HG03571 (cell line): ENCODE data around the gene NKX1-1.
"Not testable (repeated sequence)": the region's sequence is repeated elsewhere in the genome, so short reads cannot be mapped to it uniquely, and the experiment has no call there.

Experiments
- ATAC-seq: cut with Tn5 transposase; IDR thresholded peaks from one replicate; pipeline ENCODE4 v1.9.1; 2021; ENCODE audit not compliant: unreplicated experiment

NKX1-1 gene

DNA sequence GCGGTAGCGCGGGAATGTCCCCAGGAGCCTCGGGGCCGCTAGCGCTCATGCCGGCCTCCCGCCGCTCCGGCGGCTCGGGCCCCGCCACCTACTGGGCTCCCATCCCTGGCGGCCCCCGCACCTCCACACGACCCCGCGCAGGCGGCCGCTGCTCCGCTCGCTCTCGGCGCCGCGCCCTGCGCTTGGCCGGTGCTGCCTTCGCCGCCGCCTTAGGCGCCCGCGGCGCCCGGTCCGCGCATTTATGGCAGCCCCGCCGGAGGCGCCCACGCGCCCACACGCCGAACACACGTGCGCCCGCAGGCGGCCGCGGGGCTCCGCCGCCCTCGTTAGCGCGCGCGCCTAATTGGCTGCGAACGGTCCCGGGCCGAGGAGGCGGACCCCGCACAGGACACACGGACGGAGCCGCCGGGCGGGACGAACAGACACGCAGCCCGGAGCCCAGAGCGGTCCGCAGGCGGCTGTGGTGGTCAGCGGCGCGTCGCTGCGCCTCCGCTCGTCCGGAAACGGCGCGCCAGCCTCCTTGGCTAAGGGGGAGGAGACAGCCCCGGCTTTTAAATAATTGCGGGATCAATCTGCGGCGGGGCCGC lies at the start of gene NKX1-1:
Gene NKX1-1 (minus strand): TSS at position 49 of the 587 bp plus-strand sequence. CDS start 0 bp downstream, at position 49.
- ATAC-seq, result no peak

DNA sequence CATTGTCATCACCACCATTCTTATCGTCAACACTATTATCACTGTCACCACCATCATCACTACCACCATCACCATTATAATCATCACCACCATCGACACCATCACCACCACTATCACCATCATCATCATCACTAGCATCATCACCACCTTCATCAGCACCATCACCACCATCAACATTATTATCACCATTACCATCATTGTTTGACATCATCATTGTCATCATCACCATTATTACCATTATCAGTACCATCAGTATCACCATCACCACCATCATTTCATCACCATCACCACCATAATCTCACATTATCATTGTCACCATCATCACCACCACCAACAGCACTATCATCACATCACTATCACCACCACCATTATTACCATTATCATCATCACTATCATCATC lies 47.5 kb upstream of the NKX1-1 start:
- no peak for ATAC-seq

DNA sequence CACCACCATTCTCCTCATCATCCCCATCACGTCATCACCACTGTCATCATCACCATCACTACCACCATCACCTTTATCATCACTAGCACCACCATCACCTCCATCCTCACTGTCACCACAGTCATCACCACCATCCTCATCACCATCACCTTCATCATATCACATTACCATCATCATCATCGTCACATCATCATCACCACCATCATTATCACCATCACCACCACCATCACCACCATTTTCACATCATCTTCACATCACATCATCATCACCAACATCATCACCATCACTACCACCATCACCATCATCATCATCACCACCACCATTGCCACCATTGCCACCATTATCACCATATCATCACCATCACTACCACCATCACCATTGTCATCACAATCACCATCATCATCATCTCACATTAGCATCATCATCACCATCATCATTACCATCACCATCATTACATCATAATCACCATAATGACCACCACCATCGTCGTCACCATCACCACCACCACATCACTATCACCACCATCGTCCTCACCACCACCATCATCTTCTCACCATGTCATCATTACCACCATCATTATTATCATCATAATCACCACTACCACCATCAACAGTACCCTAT lies 46.3 kb upstream of the NKX1-1 start:
- no peak for ATAC-seq

DNA sequence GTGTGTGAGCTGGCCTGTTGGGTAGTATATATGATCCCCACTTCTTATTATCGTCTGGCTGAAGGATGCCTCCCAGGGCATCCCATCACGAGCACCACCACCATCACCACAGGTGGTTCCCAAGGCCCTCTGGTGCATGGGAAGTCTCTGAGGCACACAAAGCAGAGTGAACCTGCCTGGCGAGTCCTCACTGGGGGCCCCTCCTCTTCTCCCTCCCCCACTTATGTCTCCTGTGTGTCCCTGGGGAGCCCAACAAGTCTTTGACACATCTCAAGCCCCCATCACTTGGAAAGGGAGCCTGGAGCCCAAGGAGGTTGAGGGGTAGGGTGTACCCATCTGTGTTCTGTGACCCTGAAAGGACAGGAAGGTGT lies 45.5 kb upstream of the NKX1-1 start:
- ATAC-seq, result no peak

DNA sequence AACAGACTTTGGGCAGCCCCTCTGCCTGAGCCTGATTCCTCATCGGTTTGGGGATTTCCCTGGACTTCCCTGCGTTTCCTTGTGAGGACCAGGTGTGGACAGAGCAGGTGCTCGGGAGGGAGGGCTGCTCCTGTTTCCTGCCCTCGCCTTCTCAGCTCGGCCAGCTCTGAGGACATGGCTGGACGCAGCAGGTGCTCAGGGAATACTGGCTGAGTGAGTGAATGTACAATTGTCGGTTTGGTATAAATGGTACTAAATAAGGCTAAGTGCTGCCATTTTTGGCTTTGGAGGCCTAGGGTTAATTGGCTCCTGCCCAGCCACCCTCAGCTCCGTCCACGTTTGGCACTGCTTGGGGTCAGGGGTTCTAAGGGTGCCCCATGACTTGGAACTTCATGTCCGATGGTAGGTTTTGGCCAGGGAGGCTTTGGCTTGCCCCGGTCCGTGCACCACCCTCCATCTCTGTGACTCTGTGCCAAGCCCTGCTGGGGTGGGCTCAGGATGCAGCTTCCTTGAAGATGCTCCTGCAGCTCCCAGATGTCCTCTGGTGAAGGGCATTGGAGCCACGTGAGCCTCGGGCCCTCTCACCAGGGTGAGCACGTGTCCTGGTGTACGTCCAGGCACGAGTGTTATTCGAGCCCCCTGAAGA lies 45.0 kb upstream of the NKX1-1 start:
- no peak for ATAC-seq

DNA sequence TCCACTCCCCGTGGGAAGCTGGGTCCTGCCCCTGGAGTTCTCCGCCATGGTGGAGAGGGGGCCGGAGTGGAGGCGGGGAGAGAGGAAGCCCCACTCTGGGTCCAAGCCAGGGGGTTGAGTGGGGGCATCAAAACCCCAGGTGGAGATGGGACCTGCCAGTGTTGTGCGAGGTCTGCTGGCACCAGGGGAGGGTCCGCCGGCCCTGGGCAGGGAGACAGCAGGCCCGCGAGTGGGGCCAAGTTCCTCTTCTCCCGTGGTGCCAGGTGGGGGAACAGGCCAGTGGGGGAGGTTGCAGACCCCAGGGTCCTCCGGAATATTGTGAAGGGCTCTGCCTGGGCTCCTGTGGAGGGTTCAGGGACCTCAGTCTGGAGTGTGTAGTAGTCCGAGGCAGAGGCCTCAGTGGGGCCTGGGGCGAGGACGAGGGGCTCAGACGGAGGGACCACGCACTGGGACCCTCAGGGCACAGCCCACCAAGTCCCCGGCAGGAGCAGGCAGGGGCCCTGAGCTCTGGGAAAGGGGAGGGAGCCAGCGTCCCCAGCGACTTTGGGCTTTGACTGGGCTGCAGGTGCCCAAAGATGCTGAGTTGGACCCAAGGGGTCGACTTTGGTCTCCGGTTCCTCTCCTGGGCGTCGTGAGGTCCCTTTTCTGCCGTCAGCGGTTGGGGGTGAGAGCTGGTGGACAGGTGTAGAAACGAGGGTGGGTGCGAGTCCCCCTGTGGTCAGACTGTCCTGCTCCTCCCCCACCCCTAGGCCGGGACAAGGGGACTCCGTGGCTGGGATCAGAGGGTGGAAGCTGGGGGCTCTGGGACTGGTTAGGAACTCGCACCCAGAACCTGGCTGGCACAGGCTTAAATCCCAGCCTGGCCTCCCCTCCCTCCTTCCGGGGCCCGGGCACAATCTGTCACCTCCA lies 43.8 kb upstream of the NKX1-1 start:
- no peak for ATAC-seq

DNA sequence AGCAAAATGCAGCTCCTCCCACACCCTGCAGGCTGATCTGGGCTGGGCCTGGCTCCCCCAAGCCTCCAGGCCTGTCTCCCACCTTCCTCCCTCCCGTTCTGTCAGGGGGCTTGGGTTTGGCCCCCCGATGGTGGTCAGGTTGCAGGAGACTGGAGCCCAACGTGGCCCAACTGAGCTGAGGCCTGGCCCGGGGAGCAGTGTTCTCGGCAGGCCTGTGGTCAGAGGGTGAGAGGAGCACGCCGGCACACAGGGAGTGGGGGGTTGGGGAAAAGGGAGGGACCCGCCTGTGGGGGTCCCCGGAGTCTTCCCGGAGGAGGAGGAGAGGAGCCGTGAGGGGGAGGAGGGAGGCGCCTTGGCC lies 43.2 kb upstream of the NKX1-1 start:
- no peak for ATAC-seq

DNA sequence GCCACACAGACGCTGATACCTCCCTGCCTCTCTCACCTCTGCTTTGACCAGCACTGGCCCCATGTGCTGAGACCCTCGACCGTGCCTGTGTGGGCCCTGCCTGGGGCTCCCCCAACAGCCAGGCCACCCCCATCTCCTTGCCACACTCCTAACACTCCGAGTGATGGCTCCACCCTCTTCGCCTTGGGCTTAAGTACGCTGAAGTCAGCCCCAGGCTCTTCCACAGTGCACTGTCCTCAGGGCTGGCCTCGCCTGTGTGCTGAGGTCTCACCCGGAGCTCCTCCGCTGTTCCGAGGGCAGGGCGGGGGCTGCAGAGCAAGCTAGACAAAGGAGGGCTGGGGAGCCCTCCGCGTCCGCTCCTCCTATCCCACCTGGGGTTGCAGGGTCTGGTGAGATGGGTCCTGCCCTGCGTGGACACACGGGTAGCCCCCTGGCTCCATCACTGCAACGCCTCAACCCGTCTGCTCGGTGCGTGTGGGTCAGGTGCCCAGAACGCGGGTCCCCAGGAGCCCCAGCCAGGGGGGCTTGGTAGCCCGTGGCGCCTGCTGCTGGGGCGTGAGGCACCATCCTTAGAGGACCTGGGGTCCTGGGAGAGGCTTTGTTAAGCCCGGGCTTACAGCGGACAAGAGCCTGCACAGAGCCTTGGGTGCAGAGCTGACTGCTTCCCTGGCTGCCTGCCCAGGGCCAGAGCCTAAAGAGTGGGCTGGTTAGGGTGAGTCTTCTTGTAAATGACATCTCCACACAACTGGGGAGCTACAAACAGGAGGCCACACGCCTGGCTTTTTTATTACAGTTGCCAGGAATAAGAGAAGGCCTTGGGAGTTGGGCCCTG lies 42.6 kb upstream of the NKX1-1 start:
- ATAC-seq, result no peak

DNA sequence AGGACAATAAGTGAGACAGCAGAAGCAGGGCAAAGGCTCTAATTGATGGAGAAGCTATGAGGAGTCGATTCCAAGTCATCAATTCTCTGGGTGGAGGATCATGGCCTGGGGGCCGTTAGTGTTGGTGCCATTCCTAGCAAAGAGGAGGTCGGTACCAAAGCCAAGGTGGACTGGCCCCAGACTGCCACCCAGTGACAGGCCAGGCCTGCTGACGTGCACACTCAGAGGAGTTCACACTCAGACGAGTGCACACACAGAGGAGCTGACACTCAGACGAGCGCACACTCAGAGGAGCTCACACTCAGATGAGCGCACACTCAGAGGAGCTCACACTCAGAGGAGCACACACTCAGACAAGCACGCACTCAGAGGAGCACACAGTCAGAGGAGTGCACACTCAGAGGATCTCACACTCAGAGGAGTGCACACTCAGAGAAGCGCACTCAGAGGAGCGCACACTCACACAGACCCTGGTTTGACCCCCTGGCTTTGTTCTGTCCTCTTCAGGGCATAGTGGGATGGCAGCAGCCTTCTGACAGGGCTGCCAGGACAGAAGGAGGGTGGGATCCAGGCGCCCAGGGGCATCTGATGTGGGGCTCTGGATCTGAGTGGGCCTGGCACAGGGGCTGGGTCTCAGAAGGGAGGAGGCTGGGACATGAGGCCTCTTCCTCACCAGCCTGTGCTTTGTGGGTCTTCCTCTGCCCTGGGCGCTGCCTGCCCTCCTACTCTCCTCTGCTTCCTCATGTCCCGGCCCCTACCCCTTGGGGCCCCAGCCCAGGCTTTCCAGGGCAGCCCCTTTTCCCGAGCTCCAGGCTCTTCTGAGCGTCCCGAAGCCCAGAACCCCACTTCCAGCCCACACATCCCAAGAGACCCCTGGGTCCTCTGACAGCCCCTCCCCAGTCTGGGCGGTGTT lies 41.7 kb upstream of the NKX1-1 start:
- no peak for ATAC-seq

DNA sequence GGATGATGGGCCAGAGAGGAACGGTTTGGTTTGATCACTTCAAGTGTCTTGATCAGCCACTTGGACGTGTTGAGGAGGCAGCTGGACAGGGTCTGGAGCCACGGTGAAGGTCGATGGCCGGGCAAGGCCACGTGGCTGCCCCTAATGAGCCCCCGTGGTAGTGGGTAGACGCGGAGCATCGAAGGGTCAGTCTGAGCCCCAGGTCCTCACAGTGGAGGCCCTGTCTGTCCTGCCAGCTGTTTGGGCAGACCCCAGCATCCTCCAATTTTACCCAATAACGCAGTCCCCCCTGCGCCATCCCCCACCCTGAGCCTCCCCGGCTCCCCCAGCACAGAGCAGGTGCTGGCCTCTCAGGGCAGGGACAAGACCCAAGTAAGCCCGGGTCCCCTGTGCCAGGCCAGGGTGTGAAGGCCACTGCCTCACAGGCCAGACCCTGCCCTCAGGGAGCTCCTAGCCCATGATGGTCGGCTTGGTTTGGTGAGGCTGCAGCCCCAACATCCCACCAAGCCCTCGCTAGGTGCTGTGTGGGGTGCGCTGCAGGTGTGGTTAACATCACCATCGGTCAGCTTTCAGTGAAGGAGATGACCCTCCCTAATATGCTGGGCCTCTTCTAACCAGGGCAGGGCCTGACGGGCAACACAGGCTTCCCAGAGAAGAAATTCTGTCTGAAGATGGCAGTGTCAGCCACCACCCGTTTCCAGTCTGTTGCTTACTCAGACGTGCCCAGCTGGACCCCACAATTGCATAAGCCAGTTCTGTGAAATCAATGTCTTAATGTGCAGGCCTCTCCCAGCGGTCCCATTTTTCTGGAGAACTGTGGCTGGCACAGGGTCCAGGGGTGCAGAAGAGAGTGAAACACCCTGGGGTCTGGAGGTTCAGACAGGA lies 40.5 kb upstream of the NKX1-1 start:
- ATAC-seq, result no peak

DNA sequence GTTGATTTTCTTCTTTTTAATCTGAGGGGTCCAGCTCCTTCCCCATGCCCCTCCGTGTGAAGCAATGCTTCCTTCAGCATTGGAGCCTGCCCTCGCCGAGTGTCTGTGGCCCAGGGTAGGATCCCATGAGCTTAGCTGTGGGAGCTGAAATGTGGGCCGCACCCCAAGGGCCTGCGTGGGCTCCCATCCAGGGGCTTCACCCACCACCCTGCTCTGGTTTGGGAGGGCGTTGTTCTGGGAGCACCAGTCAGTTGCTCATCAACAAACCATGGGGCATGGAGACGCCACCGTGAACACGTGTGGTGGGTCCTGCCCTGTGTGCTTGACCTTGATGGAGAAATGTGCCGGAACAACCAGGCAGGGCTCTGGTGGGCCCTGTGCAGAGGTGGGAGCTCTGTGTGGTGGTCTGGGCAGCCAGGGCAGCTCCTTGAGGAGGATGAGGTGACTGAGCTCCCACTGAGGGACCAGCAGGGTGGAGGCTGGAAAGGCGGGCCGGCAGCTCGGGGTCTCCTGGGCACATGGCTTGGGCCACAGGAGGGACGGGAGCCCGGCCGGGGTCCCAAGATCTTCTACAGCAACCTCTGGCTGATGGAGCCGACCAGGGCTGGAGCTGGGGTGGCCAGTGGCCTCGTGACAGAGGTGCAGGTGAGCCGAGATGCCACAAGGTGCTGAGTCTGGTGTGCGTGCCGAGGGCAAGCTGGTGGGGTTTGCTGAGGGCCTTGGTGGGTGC lies 39.6 kb upstream of the NKX1-1 start:
- no peak for ATAC-seq

DNA sequence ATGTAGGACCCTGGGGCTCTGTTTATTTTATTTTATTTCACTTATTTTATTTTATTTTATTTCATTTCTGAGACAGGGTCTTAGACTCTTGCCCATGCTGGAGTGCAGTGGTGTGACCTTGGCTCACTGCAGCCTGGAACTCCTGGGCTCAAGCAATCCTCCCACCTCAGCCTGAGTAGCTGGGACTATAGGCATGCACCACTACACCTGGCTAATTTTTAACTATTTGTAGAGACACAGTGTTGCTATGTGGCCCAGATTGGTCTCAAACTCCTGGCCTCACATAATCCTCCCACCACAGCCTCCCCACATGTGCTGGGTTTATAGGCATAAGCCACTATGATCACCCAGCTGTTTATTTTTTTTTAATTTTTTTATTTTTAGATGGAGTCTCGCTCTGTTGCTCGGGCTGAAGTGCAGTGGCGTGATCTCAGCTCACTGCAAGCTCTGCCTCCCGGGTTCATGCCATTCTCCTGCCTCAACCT lies 37.5 kb upstream of the NKX1-1 start:
- ATAC-seq, result not testable (repeated sequence)

DNA sequence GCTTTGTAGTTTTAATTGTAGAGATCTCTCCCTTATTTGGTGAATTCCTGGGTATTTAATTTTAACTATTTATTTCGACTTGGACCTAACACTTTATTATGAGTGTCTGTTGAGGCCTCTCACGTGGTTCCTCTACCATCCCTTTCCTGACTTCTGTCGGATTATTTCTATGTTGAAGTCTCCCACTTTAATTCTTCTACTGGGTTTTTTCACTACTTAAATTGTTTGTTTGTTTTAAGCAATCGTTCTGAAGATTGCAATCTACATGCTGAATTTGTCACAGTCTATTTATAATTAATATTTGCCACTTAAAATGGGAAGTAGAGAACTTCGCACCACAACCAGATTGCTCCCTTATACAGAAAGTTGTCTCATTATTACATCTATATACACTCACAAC lies 20.8 kb upstream of the NKX1-1 start:
- no peak for ATAC-seq

DNA sequence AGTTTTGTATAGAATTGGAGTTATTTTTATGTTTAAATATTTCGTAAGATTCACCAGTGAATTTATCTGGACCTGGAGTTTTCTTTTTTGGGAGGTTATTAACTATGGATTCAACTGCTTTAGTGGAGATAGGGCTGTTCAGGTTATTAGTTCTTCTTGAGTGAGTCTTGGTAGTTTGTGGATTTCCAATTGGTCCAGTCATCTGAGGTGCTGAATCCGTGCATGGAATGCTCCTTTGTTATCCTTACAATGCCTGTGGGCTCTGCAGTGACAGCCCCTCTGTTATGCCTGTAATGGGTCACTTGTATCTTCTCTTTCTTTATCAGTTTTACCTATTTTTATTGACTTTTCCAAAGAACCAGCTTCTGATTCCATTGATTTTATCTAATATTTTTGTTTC lies 15.4 kb upstream of the NKX1-1 start:
- ATAC-seq, result no peak

DNA sequence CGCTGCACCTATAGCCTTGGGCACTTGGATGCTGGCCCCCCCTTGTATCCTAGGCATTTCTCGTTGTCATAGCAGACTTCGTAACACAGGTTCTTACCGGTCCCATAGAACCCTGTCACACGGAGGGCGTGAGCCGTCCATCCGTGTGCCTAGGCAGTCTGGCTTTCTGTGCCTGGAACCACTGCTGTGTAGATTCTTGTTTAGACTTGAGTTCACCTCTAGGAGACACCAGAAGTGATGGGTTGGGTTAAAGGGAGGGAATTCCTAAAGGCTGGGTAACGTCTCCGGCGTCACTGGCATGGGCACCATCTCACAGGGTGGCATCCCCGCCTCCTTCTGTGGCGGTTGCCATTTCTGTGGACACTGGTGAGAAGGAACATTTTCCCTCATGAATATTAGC lies 13.5 kb upstream of the NKX1-1 start:
- no peak for ATAC-seq

DNA sequence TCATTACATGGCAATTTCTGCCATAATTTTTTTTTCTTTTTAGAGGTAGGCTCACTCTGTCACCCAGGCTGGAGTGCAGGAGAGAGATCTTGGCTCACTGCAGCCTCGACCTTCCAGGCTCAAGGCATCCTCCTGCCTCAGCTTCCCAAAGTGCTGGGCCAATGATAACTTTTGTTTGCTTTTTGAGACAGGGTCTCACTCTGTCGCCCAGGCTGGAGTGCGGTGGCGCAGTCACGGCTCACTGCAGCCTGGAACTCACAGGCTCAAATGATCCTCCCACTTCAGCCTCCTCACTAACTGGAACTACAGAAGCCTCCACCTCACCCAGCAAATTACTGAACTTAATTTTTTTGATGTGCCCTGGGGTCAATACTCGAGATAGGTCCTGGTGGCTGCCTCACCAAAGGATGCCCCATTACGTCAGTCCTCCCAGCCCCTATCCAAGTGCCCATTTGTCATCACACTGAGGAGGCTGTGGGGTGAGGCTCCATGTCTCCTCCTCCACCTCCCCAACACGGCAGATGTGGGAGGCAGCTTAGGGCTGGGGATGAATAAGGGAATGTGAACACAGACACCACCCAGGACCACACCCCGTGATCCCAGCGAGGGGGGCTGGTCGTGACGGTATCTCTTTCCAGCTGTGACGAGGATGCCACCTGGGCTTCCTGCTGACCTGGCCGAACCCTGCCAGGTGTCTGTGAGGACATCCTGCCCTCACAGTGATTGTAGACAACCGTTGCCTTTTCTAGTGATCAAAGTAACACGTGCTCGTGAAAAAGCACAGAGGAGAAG lies 12.4 kb upstream of the NKX1-1 start:
- no peak for ATAC-seq
